Effector CD8-positive, alpha-beta T cell (primary cell): Measurements from ENCODE around the gene DTX4.

Experiments used
- DNase-seq: peaks from one replicate; lab custom pipeline; 2025; lab: John Stamatoyannopoulos, UW

Gene DTX4

GRCh38 chr11:59192446-59193020 is 20.6 kb downstream of the DTX4 start:
- no peak for DNase-seq

GRCh38 chr11:59193587-59194130 is 21.7 kb downstream of the DTX4 start:
- no peak for DNase-seq

- no peak for DNase-seq
Observed at GRCh38 chr11:59195586-59195985, 23.7 kb downstream of the DTX4 start.

- DNase-seq = no peak
Observed at GRCh38 chr11:59196777-59197176, 24.8 kb downstream of the DTX4 start.

- no peak for DNase-seq
Observed at GRCh38 chr11:59197991-59198390, 26.1 kb downstream of the DTX4 start.

GRCh38 chr11:59198726-59199125 is 26.8 kb downstream of the DTX4 start:
- DNase-seq = no peak

GRCh38 chr11:59199546-59200422 is 27.9 kb downstream of the DTX4 start:
- DNase-seq = no peak

- DNase-seq = no peak
Observed at GRCh38 chr11:59200423-59200746, 28.5 kb downstream of the DTX4 start.

- no peak for DNase-seq
Observed at GRCh38 chr11:59201353-59201752, 29.4 kb downstream of the DTX4 start.

GRCh38 chr11:59204746-59205145 is 32.8 kb downstream of the DTX4 start:
- DNase-seq = no peak

- no peak for DNase-seq
Observed at GRCh38 chr11:59205648-59206047, 33.7 kb downstream of the DTX4 start.

GRCh38 chr11:59206635-59207034 is 34.7 kb downstream of the DTX4 start:
- DNase-seq = no peak

- no peak for DNase-seq
Observed at GRCh38 chr11:59207988-59208451, 36.1 kb downstream of the DTX4 start.

- no peak for DNase-seq
Observed at GRCh38 chr11:59208956-59209355, 37.0 kb downstream of the DTX4 start.

- no peak for DNase-seq
Observed at GRCh38 chr11:59212222-59212621, 40.3 kb downstream of the DTX4 start.

- no peak for DNase-seq
Observed at GRCh38 chr11:59212744-59213631, 41.1 kb downstream of the DTX4 start, which contains the start of gene MPEG1. Gene MPEG1 (minus strand): TSS chr11:59212927. CDS start chr11:59212865, 62 bp downstream.

- DNase-seq = no peak
Observed at GRCh38 chr11:59214141-59214893, 42.4 kb downstream of the DTX4 start.

- no peak for DNase-seq
Observed at GRCh38 chr11:59216641-59217564, 45.0 kb downstream of the DTX4 start.

GRCh38 chr11:59218319-59218718 is 46.4 kb downstream of the DTX4 start:
- no peak for DNase-seq

GRCh38 chr11:59218893-59219292 is 47.0 kb downstream of the DTX4 start:
- no peak for DNase-seq
